ENCODE data around the gene ACKR1.

ACKR1 gene

DNA sequence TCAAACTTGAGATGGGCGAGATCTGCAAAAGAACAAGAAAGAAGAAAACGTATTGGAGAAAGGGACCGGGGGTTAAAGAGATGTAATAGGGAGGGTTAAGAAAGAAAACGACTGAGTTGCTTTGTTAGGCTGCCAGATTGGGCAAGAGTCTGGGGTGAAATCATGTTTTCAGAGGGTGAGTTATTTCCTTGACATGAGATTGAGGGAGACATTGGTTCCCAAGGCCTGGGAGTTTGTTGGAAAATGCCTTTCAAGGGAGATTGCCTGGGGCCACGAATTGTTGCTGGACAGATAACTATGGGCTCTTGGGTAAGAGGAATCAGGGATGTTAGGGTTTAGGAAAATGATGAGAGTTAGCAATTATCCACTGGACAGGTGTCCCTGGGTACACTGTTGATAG, 34.0 kb upstream of the ACKR1 start:
- TF ChIP-seq, protein P1, sequence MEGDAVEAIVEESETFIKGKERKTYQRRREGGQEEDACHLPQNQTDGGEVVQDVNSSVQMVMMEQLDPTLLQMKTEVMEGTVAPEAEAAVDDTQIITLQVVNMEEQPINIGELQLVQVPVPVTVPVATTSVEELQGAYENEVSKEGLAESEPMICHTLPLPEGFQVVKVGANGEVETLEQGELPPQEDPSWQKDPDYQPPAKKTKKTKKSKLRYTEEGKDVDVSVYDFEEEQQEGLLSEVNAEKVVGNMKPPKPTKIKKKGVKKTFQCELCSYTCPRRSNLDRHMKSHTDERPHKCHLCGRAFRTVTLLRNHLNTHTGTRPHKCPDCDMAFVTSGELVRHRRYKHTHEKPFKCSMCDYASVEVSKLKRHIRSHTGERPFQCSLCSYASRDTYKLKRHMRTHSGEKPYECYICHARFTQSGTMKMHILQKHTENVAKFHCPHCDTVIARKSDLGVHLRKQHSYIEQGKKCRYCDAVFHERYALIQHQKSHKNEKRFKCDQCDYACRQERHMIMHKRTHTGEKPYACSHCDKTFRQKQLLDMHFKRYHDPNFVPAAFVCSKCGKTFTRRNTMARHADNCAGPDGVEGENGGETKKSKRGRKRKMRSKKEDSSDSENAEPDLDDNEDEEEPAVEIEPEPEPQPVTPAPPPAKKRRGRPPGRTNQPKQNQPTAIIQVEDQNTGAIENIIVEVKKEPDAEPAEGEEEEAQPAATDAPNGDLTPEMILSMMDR (IDR thresholded peaks at IDR 0.05; ENCODE audit: low read depth, low read length), result no peak
- H3K4me3 ChIP-seq (ENCODE audit: low read depth, low read length), result no peak overlapping the region

DNA sequence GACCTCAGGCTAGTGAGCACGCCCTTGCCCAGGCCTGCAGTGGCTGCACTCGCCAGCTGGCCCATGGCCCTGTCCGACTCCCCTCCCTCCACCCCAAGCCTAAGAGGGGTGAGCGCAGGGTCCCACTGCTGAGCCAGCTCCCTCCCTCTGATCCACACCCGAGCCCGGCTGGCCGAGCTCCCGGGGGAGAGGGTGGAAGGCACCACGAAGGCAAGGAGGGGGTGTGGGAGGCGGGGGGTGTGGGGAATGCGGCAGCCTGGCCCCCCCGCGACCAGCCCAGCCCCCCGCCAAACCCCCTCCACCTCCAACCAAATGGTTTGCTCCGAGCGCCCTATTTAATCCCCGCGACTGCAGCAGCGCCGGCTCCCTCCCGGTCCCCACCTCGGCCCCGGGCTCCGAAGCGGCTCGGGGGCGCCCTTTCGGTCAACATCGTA, 33.4 kb upstream of the ACKR1 start, which contains the start of gene CADM3:
Gene CADM3, plus strand, starts transcription at position 362 of the 434 bp plus-strand sequence. CDS start 151 bp downstream, outside the sequence.
- TF ChIP-seq, protein P1 (IDR thresholded peaks at IDR 0.05; ENCODE audit: low read depth, low read length), result no peak
- no peak within 1 kb of the TSS for H3K4me3 ChIP-seq (ENCODE audit: low read depth, low read length)

DNA sequence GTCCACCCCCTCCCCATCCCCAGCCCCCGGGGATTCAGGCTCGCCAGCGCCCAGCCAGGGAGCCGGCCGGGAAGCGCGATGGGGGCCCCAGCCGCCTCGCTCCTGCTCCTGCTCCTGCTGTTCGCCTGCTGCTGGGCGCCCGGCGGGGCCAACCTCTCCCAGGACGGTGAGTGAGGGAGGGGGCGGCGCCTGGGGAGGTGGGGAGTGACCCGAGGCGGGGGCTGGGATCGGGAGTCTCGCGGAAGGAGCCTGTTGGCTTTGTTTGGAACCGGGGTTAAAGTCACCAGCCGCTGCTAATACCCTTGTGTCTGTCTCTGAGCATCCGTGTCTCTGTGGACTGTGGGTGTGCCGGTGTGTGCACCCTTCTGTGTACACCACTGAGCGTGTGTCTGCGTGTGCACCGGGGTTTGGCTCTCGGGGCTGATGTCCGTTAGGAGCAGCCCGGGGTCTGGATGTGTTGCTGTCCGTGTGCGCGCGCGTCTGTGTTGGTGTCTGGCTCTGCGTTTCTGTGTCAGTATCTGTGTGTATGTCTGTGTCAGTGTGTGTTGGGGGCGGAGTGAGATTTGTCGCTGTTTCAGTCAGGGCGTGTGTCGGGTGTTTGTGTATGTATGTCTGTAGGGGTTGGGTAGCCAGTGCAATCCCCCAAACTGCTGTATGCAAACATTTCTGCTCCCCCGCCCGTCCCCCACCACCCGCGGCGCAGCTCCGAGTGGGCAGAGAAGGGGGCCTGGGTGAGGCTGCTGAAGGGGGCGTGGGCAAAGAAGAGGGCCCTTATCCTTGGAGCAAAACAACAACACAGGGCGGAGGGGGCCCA, 32.8 kb upstream of the ACKR1 start:
- H3K4me3 ChIP-seq (ENCODE audit: low read depth, low read length), result no peak overlapping the region
- TF ChIP-seq, protein P1 (IDR thresholded peaks at IDR 0.05; ENCODE audit: low read depth, low read length), result no peak

DNA sequence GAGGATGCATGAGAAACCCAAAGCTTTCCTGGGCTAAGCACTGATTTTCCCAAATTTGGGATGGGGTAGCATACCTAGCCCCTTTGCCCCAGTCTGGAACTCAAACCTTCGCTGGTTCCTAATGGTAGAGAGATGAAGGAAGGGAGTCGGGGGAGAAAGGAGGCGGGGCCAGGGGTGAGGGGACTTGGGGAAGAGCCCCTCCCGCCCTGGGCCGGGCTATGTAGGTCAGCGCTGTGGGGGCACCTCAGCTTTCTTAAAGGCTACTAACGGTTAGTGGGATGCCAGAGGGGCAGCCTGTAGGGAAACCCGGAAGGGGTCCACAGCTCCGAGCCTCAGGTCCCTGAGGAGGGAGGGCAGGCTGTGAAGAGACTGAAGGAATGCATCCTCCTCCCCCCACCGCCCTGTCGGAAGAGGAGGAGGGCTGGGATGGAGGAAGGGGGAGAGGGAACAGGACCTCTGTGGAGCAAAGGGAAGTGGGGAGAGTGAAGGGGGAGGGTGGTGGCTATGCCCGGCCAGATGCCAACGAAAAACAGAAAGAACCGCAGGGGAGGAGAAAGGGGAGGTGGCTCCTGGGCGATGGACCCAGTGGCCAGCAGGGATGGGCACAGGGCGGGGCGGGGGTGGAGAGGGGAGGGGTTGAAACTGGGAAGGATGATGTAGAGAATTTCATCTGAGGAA, 31.9 kb upstream of the ACKR1 start:
- no peak overlapping the region for H3K4me3 ChIP-seq (ENCODE audit: low read depth, low read length)
- TF ChIP-seq, protein P1 (IDR thresholded peaks at IDR 0.05; ENCODE audit: low read depth, low read length), result no peak

DNA sequence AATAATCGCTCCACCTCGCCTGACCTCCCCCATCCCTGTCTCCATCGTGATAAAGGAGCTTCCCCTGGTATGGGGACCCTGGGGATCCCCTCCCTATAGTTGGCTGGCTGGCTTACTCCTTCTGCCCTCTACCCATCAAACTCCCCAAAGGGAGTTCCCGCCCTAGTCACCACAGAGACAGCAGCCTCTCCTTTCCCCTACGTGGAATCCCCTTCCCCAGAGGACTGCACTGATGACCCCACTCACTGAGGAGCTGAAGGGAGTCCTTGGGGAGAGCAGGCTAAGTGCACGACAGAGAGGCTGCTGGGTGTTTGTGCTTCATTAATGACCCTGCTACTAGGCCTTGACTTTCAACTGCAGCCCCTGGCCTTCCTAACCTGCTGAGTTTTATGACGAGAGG, 31.4 kb upstream of the ACKR1 start:
- TF ChIP-seq, protein P1 (IDR thresholded peaks at IDR 0.05; ENCODE audit: low read depth, low read length), result no peak
- H3K4me3 ChIP-seq (ENCODE audit: low read depth, low read length), result no peak overlapping the region

DNA sequence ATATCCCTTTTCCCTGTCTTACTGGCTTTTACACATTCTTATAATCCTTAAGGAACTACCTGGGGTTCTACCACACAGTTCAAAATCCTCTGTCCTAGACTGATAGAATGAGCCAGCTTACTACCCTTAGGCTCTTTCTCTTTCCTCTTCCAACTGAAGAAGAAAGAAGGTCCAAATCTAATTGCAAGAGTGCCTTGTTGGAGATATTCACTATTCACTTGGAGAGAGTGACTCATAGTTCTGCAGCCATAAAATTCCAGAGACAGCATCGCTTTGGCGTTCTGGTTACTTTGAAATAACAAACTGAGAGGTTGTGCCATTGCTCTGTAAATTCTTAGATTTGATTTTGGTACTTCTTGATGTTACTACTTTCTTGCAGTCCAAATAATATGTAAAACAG, 29.1 kb upstream of the ACKR1 start:
- TF ChIP-seq, protein P1 (IDR thresholded peaks at IDR 0.05; ENCODE audit: low read depth, low read length), result no peak
- no peak overlapping the region for H3K4me3 ChIP-seq (ENCODE audit: low read depth, low read length)
